Esophagus squamous epithelium (tissue), 5 donors: Measurements from ENCODE around the gene SVIL. TPM values are rescaled to one million over a fixed set of nuclear protein-coding genes. Genes with fewer than 3 reads are reported as not detected.

Experiments
- DNase-seq: peaks from one replicate; lab custom pipeline; 2025; lab: John Stamatoyannopoulos, UW
- H3K27ac ChIP-seq, 4 donors: fragments of 200-600 bp; sonication (generic); one replicate each; pipeline ENCODE4 v1.5.1; 2016 to 2019; ENCODE audit warnings: mild to moderate bottlenecking in 1 of 4
- H3K27me3 ChIP-seq, 4 donors: fragments of 200-600 bp; sonication (generic); 1 replicate in 3 of 4; 2 replicates in 1 of 4; pipeline versions ENCODE4 v1.5.1 to v1.6.0; 2017 to 2021; ENCODE audit warnings: antibody characterized with exemption in 1 of 4
- H3K36me3 ChIP-seq, 3 donors: fragments of 200-600 bp; sonication (generic); one replicate each; pipeline ENCODE4 v1.5.1; 2016 to 2019
- H3K4me1 ChIP-seq, 3 donors: fragments of 200-600 bp; sonication (generic); one replicate each; pipeline ENCODE4 v1.5.1; 2017 to 2019
- H3K4me3 ChIP-seq, 4 donors: fragments of 200-600 bp; sonication (generic); 1 replicate in 3 of 4; 2 replicates in 1 of 4; pipeline ENCODE4 v1.5.1; 2016 to 2019; ENCODE audit warnings: mild to moderate bottlenecking in 2 of 4, moderate library complexity in 1 of 4
- H3K9me3 ChIP-seq, 3 donors: fragments of 200-600 bp; sonication (generic); one replicate each; pipeline ENCODE4 v1.5.1; 2016 to 2019
- CTCF ChIP-seq, 6 experiments: fragments of 450-650 bp in 4 of 6; fragments of 200-600 bp in 2 of 6; sonication (generic) in 2 of 6; IDR thresholded peaks; one replicate each; pipeline ENCODE4 v1.5.1; 2016 to 2019; ENCODE audit warnings: antibody characterized with exemption in 6 of 6, mild to moderate bottlenecking in 4 of 6, moderate library complexity in 4 of 6
- POLR2A ChIP-seq, 4 donors: fragments of 450-650 bp; IDR thresholded peaks; one replicate each; pipeline ENCODE4 v1.6.1; 2017; ENCODE audit warnings: antibody characterized with exemption in 4 of 4, mild to moderate bottlenecking in 4 of 4, moderate library complexity in 3 of 4
- WGBS, 2 donors: methylation state at CpG; one replicate each; pipeline ENCODE4 v1.1.5; 2018; 5-methylcytosine and 5-hydroxymethylcytosine counted together
- intact Hi-C: fragments of 100-400 bp; cut with DNase I; formaldehyde crosslinking; loops from one replicate; pipeline ENCODE4 v1.15.0; 2022
- total RNA-seq, 4 donors: library from RNA; depleted of rRNA; stranded (reverse); fragments of >200 nt; gene quantifications; one replicate each; pipeline ENCODE4 v1.1.0, GENCODE V29; 2016
- donor health status: DM: yes; HTN: yes; CAD: no.

The SVIL gene
- total RNA-seq, 4 donors from 2014 or later, result 71.1 to 227 (median 147) TPM

GRCh38 chr10:29636178-29636577, 1.4 kb upstream of the SVIL start:
- DNase-seq, result no peak
- Histone ChIP-seq H3K27ac (peak overlapping the region; percentile 87 to 96 (median 91)), H3K9me3 (no peaks in the 10 kb centered on the region), H3K27me3 (no peaks in the 10 kb centered on the region), H3K4me3 (no peak overlapping the region), H3K4me1 (peaks cover 21 to 62% (median 59%) of the 10 kb centered on the region in 3 donors), H3K36me3 (peaks cover 0 to 25% (median 0%) of the 10 kb centered on the region in 3 donors)
- TF ChIP-seq CTCF (IDR thresholded peaks at IDR 0.05), result no peak
- TF ChIP-seq POLR2A (IDR thresholded peaks at IDR 0.05), result no peak
- WGBS, 2 donors, result 14 to 17% methylated on average over 2 of the region's 2 CpGs
- intact Hi-C loops, result no loop called here

GRCh38 chr10:29635711-29636144, 957 bp upstream of the SVIL start:
- Histone ChIP-seq H3K4me1 (peaks cover 25 to 67% (median 64%) of the 10 kb centered on the region in 3 donors), H3K4me3 (no peak overlapping the region), H3K9me3 (no peaks in the 10 kb centered on the region), H3K27ac (peak overlapping the region; percentile 87 to 96 (median 91)), H3K27me3 (no peaks in the 10 kb centered on the region), H3K36me3 (peaks cover 0 to 25% (median 0%) of the 10 kb centered on the region in 3 donors)
- no peak for DNase-seq
- TF ChIP-seq CTCF (IDR thresholded peaks at IDR 0.05), result no peak
- no peak for TF ChIP-seq POLR2A (IDR thresholded peaks at IDR 0.05)
- intact Hi-C loops, result no loop called here
- WGBS, 2 donors, result 18 to 19% methylated on average over 3 to 4 of the region's 4 CpGs

GRCh38 chr10:29634105-29634504, 666 bp downstream of the SVIL start:
- intact Hi-C loops, result no loop called here
- no peak for DNase-seq
- Histone ChIP-seq H3K27ac (peak overlapping the region; percentile 87 to 96 (median 91)), H3K36me3 (peaks cover 0 to 15% (median 0%) of the 10 kb centered on the region in 3 donors), H3K27me3 (no peaks in the 10 kb centered on the region), H3K4me1 (peaks cover 34 to 83% (median 74%) of the 10 kb centered on the region in 3 donors), H3K4me3 (peak overlapping the region; percentile 3 to 54 (median 28)), H3K9me3 (no peaks in the 10 kb centered on the region)
- WGBS, 2 donors, result 27 to 29% methylated on average over 2 of the region's 2 CpGs
- no peak for TF ChIP-seq CTCF (IDR thresholded peaks at IDR 0.05)

- intact Hi-C loops, result no loop called here
- H3K9me3 ChIP-seq, result no peaks in the 10 kb centered on the region
- no peaks in the 10 kb centered on the region for H3K36me3 ChIP-seq
- DNase-seq, result no peak
- peak overlapping the region in 3 of 4 donors; percentile 17 to 43 (median 19) for H3K4me3 ChIP-seq
- TF ChIP-seq POLR2A (IDR thresholded peaks at IDR 0.05) (no peak), CTCF (IDR thresholded peaks at IDR 0.05) (no peak)
- H3K27me3 ChIP-seq, result no peaks in the 10 kb centered on the region
- 49 to 54% methylated on average over 4 of the region's 4 CpGs for WGBS, 2 donors
- H3K4me1 ChIP-seq, result peaks cover 31 to 91% (median 77%) of the 10 kb centered on the region in 3 donors
- H3K27ac ChIP-seq, result peak overlapping the region; percentile 87 to 96 (median 90)
Measured at GRCh38 chr10:29631049-29631339, 3.8 kb downstream of the SVIL start.

- no peaks in the 10 kb centered on the region for H3K9me3 ChIP-seq
- intact Hi-C loops, result no loop called here
- H3K27me3 ChIP-seq, result no peaks in the 10 kb centered on the region
- peaks cover 26 to 85% (median 71%) of the 10 kb centered on the region in 3 donors for H3K4me1 ChIP-seq
- peak overlapping the region; percentile 87 to 96 (median 90) for H3K27ac ChIP-seq
- no peak for DNase-seq
- H3K4me3 ChIP-seq, result peak overlapping the region in 3 of 4 donors; percentile 17 to 43 (median 19)
- no peak for TF ChIP-seq CTCF (IDR thresholded peaks at IDR 0.05)
- no peak for TF ChIP-seq POLR2A (IDR thresholded peaks at IDR 0.05)
- no peaks in the 10 kb centered on the region for H3K36me3 ChIP-seq
- 38 to 48% methylated on average over 10 of the region's 11 CpGs for WGBS, 2 donors
Measured at GRCh38 chr10:29630205-29631048, 4.3 kb downstream of the SVIL start.
